Hepatocyte (in vitro differentiated cells): ENCODE results near the gene CDH22. TPM values are rescaled to one million over a fixed set of nuclear protein-coding genes. Genes with fewer than 3 reads are reported as not detected.

Experiments used
- DNase-seq: peaks from one replicate; pipeline ENCODE4 v3.0.0-alpha.2; 2016; ENCODE audit warnings: low spot score
- H2AFZ ChIP-seq: fragments of 200-600 bp; sonication (generic); 2 replicates; pipeline ENCODE4 v1.6.0; 2016; ENCODE audit warnings: antibody characterized with exemption, mild to moderate bottlenecking
- H3K27ac ChIP-seq: fragments of 200-600 bp; sonication (generic); 2 replicates; pipeline ENCODE4 v1.5.1; 2016; ENCODE audit warnings: mild to moderate bottlenecking
- H3K27me3 ChIP-seq: fragments of 200-600 bp; sonication (generic); 2 replicates; pipeline ENCODE4 v1.6.1; 2016
- H3K36me3 ChIP-seq: fragments of 200-600 bp; sonication (generic); replicated peaks from 2 replicates; pipeline ENCODE4 v1.5.1; 2016; ENCODE audit warnings: low read depth; ENCODE audit not compliant: insufficient read depth
- H3K4me1 ChIP-seq: fragments of 200-600 bp; sonication (generic); 2 replicates; pipeline ENCODE4 v1.5.1; 2016; ENCODE audit warnings: mild to moderate bottlenecking, moderate library complexity; ENCODE audit not compliant: insufficient read depth
- H3K4me2 ChIP-seq: fragments of 200-600 bp; sonication (generic); 2 replicates; pipeline ENCODE4 v1.6.0; 2016
- H3K4me3 ChIP-seq: fragments of 200-600 bp; sonication (generic); 2 replicates; pipeline ENCODE4 v1.5.1; 2016; ENCODE audit warnings: mild to moderate bottlenecking
- H3K79me2 ChIP-seq: fragments of 200-600 bp; sonication (generic); 2 replicates; pipeline ENCODE4 v1.6.0; 2017; ENCODE audit warnings: mild to moderate bottlenecking
- H3K9me2 ChIP-seq: fragments of 200-600 bp; sonication (generic); replicated peaks from 2 replicates; pipeline ENCODE4 v1.6.0; 2017; ENCODE audit warnings: mild to moderate bottlenecking; ENCODE audit not compliant: insufficient read depth
- H3K9me3 ChIP-seq: fragments of 200-600 bp; sonication (generic); 2 replicates; pipeline ENCODE4 v1.5.1; 2016; ENCODE audit warnings: low read depth, mild to moderate bottlenecking
- H4K20me1 ChIP-seq: fragments of 200-600 bp; sonication (generic); 2 replicates; pipeline ENCODE4 v1.6.0; 2016; ENCODE audit warnings: mild to moderate bottlenecking; ENCODE audit not compliant: insufficient read depth, poor library complexity, severe bottlenecking
- EZH2 ChIP-seq: fragments of 200-600 bp; sonication (generic); IDR thresholded peaks from 2 replicates; pipeline ENCODE4 v1.6.1; 2016; ENCODE audit warnings: antibody characterized with exemption, mild to moderate bottlenecking, borderline replicate concordance
- EZH2phosphoT487 ChIP-seq: fragments of 200-600 bp; sonication (generic); IDR thresholded peaks from one replicate; pipeline ENCODE4 v1.6.1; 2018; ENCODE audit warnings: antibody characterized with exemption, mild to moderate bottlenecking, low read depth, moderate library complexity; ENCODE audit not compliant: unreplicated experiment, severe bottlenecking
- WGBS: methylation state at CpG from one replicate; pipeline ENCODE4 v1.1.6; 2016; ENCODE audit warnings: low lambda C conversion rate; ENCODE audit errors: missing lambda C conversion rate; 5-methylcytosine and 5-hydroxymethylcytosine counted together
- polyA plus RNA-seq: library from polyadenylated mRNA; unstranded; fragments of >200 nt; fragmentation: Nextera tagmentation; extraction: Ambion mirVana; gene quantifications from 2 replicates; pipeline ENCODE4 v1.2.1, GENCODE V29; 2016
- total RNA-seq: library from RNA; depleted of rRNA; stranded (reverse); fragments of >200 nt; gene quantifications from 2 replicates; pipeline ENCODE4 v1.2.3, GENCODE V29; 2014
- TF ChIP-seq, protein P1 (sequence below): fragments of 200-600 bp; sonication (generic); IDR thresholded peaks from 2 replicates; pipeline ENCODE4 v1.5.1; 2016; ENCODE audit warnings: antibody characterized with exemption, mild to moderate bottlenecking; ENCODE audit not compliant: poor library complexity

Gene CDH22
- total and polyA plus RNA-seq, 2 experiments from 2014 or later: not detected

DNA sequence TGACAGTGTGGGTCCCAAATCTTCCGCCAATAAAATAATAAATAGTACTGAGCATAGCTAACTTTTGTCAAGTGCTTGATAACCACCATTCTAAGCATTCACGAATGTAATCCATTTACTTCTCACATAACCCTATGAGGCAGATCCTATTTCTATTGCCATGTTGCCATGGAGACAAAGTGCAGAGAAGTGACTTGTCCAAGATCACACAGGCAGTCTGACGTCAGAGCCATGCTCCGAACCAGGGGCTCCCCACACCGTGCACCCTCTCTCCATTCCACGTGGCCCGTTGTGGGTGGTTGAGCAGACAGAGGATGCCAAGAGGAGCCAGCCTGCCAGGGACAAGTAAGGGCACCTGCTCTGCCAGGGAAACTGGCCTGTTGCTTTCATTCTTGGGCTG lies 38.9 kb downstream of the CDH22 start:
- no peak overlapping the region for H3K27ac ChIP-seq
- H3K4me2 ChIP-seq: no peak overlapping the region
- H3K4me3 ChIP-seq: no peak overlapping the region
- no peak for DNase-seq
- H3K79me2 ChIP-seq: no peaks in the 10 kb centered on the region
- H4K20me1 ChIP-seq: no peaks in the 10 kb centered on the region
- H3K9me3 ChIP-seq: no peaks in the 10 kb centered on the region
- no peaks in the 10 kb centered on the region for H3K36me3 ChIP-seq
- no peaks in the 10 kb centered on the region for H3K4me1 ChIP-seq
- WGBS: 85% methylated on average over 7 of the region's 7 CpGs
- no peaks in the 10 kb centered on the region for H3K9me2 ChIP-seq
- TF ChIP-seq, protein P1, sequence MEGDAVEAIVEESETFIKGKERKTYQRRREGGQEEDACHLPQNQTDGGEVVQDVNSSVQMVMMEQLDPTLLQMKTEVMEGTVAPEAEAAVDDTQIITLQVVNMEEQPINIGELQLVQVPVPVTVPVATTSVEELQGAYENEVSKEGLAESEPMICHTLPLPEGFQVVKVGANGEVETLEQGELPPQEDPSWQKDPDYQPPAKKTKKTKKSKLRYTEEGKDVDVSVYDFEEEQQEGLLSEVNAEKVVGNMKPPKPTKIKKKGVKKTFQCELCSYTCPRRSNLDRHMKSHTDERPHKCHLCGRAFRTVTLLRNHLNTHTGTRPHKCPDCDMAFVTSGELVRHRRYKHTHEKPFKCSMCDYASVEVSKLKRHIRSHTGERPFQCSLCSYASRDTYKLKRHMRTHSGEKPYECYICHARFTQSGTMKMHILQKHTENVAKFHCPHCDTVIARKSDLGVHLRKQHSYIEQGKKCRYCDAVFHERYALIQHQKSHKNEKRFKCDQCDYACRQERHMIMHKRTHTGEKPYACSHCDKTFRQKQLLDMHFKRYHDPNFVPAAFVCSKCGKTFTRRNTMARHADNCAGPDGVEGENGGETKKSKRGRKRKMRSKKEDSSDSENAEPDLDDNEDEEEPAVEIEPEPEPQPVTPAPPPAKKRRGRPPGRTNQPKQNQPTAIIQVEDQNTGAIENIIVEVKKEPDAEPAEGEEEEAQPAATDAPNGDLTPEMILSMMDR: no peak
- TF ChIP-seq EZH2 (no peak), EZH2phosphoT487 (no peak)
- peaks cover 58% of the 10 kb centered on the region for H3K27me3 ChIP-seq
- H2AFZ ChIP-seq: no peak overlapping the region

GRCh38 chr20:46268662-46269061 lies 39.6 kb downstream of the CDH22 start:
- Histone ChIP-seq H3K27ac (no peak overlapping the region), H3K27me3 (peaks cover 56% of the 10 kb centered on the region), H3K9me2 (no peaks in the 10 kb centered on the region), H3K4me2 (no peak overlapping the region), H3K4me3 (no peak overlapping the region), H4K20me1 (no peaks in the 10 kb centered on the region), H2AFZ (no peak overlapping the region), H3K9me3 (no peaks in the 10 kb centered on the region), H3K36me3 (no peaks in the 10 kb centered on the region), H3K79me2 (no peaks in the 10 kb centered on the region), H3K4me1 (no peaks in the 10 kb centered on the region)
- TF ChIP-seq EZH2 (no peak), EZH2phosphoT487 (no peak)
- TF ChIP-seq, protein P1: no peak
- 79% methylated on average over 3 of the region's 3 CpGs for WGBS
- no peak for DNase-seq

GRCh38 chr20:46268131-46268614 lies 40.1 kb downstream of the CDH22 start:
- Histone ChIP-seq H3K27me3 (peaks cover 56% of the 10 kb centered on the region), H3K9me3 (no peaks in the 10 kb centered on the region)
- WGBS: 21% methylated on average over 19 of the region's 19 CpGs

GRCh38 chr20:46267108-46268105 lies 40.9 kb downstream of the CDH22 start:
- Histone ChIP-seq H3K36me3 (no peaks in the 10 kb centered on the region), H3K9me3 (no peaks in the 10 kb centered on the region), H3K4me1 (no peaks in the 10 kb centered on the region), H2AFZ (no peak overlapping the region), H3K27me3 (peaks cover 55% of the 10 kb centered on the region), H3K9me2 (no peaks in the 10 kb centered on the region), H3K4me3 (no peak overlapping the region), H3K79me2 (no peaks in the 10 kb centered on the region), H3K4me2 (no peak overlapping the region), H4K20me1 (no peaks in the 10 kb centered on the region), H3K27ac (no peak overlapping the region)
- 55% methylated on average over 11 of the region's 11 CpGs for WGBS
- no peak for DNase-seq
- TF ChIP-seq EZH2 (no peak), EZH2phosphoT487 (no peak)
- TF ChIP-seq, protein P1: no peak

More at GRCh38 chr20:46268131-46268614, 40.1 kb downstream of the CDH22 start:
- Histone ChIP-seq H3K36me3 (no peaks in the 10 kb centered on the region), H3K79me2 (no peaks in the 10 kb centered on the region), H3K4me3 (no peak overlapping the region), H3K27ac (no peak overlapping the region), H3K4me1 (no peaks in the 10 kb centered on the region), H2AFZ (no peak overlapping the region), H3K4me2 (no peak overlapping the region), H4K20me1 (no peaks in the 10 kb centered on the region), H3K9me2 (no peaks in the 10 kb centered on the region)
- no peak for DNase-seq
- no peak for TF ChIP-seq EZH2
